HG03175 (cell line): ENCODE data around the gene TRIM2.

Experiments
- ATAC-seq: cut with Tn5 transposase; IDR thresholded peaks from one replicate; pipeline ENCODE4 v1.9.1; 2021; ENCODE audit warnings: mild to moderate bottlenecking, moderate library complexity; ENCODE audit not compliant: unreplicated experiment

Gene TRIM2

DNA sequence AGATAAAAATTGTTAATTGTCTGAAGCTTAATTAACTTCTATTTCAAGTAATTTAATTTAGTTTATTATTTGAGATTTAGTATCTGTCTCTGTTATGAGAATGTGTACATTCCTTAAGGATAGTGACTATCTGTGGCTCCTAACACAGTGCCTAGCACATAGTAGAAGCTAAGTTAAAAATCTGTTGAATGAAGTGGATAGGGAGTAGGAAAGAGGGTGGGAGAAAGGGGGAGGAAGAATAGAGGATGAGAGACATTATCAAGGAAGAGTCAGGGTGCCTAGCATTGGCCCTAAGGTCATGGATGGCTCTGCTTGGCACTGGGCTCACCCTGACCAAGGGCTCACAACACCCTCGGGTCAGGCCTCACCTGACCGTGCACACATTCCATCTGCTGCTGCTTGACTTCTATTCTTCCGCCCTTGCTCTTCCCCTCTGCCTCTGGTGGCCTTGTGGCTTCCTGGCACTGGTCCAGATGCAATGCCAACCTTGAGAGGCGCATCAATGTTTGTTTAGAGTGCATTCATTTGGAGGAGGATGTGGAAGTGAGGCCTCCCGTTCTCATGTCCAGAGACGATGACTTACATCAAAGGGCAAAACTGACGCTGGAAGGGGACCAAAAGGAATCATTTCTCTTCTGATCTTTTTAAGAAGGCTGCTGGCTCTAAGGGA, 42.3 kb downstream of the TRIM2 start:
- no peak for ATAC-seq

GRCh38 chr4:153247116-153247490, 42.9 kb downstream of the TRIM2 start:
- ATAC-seq = no peak

DNA sequence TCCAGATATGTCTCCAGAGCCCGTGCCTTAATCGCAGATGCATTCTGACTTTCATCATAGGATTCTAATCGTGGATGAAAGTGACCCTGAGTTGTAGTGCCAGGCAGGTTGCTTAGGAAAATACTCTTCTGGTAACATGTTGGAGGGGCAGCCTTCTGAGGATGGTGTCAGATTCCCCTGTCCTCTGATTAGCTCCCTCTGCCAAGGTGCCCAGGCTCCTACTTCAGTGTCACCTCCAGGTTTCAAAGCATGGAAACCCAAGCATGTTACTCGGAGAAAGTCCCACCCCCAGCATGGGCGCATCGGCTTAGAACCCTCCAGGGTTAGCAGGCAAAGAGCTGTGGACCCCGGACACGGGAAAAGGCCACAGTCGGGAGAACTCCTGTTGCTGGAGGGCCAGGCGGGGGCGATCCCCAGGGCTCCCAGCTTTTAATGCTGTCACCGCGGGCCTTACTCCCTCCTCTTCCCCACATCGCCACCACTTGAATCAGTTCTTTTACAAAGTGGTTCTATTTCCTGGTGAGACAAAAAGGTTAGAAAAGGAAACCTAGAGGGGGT, 44.5 kb downstream of the TRIM2 start:
- ATAC-seq = peak; percentile 8

GRCh38 chr4:153249199-153250041, 45.2 kb downstream of the TRIM2 start:
- peak; percentile 96 for ATAC-seq

- ATAC-seq = peak; percentile 48
These were observed 47.9 kb downstream of the TRIM2 start for GRCh38 chr4:153252122-153252521.

DNA sequence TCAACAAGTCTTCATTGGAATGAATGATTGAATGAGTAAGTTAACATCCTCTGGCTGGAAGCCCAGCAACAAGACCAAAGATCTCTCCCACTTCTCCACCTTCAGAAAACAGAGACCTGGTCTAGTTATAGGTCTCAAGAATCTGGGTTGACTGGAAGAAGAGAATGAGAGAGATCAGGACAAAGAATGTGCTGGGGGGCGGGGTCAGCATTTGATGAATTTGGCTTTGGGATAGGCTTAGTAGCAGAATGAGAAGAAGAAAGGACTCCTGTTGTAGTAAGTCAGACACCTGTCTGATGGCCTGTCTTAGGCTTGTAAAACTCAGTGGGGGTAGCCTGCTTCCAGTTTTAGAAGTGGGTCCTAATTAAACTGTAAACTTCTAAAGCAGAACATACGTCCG, 51.0 kb downstream of the TRIM2 start:
- ATAC-seq = no peak

DNA sequence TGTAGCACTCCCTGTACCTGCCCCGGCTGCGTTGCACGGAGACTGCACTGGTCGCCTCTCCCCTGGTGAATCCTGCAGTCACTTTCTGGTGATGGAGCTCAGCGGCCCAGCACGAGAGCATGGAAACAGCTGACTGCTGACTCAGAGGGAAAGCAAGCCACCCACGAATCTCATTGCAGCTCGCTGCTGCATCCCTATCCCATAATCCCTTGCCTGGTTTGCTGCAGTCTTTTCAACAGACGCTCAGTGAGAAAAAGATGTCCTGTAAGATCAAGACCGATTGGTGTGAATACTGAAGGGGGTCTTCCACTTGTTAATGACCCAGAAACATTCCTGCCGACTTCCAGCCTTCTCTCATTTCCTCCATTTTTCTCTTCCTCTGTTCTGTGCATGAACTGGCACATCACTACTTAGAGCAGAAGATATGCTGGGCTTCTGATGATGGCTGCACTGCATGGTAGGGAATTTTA, 52.9 kb downstream of the TRIM2 start:
- ATAC-seq = no peak

DNA sequence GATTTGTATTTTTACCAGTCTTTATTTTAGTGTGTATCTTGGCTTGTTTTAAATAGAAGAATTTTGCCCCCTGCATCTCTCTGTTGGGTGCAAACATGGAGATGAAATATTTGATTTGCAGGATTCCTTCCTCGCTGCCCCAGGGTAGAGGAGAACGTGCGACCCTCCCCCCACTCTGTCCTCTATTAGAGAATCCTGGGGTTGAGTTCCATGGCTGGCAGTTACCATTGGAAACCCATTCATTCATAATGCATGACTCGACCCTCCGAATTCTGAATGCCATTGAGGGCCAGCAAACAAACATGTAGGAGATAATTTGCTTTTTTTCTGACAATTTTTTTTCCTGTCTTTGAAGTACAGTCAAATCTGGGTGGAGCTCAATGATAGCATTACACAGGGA, 53.7 kb downstream of the TRIM2 start:
- ATAC-seq = no peak

- ATAC-seq = no peak
These were observed 54.5 kb downstream of the TRIM2 start for GRCh38 chr4:153258750-153259149.

- no peak for ATAC-seq
These were observed 55.4 kb downstream of the TRIM2 start for GRCh38 chr4:153259661-153260060.

DNA sequence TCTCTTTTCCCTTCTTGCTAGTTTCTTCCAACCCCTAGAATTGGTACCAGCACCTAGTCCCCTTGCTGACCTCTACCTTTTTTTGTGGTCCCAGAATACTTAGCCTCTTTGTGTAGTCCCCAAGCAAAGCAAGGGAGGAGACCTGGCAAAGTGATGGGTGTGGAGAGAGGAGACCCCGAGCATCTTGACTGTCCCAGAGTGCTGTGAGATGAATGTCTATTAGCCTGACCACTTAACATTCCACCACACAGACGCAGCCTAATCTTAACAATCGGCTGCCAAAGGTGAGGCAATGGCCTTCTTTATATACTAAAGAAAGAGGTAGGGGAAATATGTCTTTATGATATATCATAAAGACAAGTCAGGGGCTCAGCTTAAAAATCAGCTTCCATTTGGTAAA, 55.9 kb downstream of the TRIM2 start:
- ATAC-seq = no peak

DNA sequence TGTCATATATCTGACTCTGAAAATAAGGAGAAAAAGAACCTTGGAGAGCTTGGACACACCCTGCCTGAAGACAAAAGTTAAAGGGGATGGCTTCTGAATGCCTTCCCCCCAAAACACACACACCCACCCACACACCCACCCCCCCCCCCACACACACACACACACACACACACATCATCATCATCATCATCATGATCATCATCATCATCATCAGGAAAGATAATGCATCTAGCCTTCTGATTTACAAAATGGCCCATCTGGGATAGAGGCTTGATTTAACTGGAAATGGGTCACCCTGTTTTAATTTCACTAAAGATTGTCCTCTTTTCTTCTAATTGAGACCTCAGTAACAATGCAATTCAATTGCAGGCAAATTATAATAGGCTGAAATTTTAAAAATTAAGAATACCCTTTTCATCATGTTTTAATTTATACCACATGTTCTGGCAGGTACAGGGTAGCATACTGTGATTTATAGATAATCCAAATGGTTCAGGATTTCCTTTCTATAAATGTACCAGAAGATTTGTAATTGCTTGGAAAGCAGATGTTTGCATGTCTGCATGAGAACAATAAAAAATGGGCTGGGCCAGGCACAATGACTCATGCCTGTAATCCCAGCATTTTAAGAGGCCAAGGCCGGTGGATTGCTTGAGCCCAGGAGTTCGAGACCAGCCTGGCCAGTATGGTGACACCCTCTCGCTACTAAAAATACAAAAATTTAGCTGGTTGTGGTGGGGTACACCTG, 56.5 kb downstream of the TRIM2 start:
- no peak for ATAC-seq

DNA sequence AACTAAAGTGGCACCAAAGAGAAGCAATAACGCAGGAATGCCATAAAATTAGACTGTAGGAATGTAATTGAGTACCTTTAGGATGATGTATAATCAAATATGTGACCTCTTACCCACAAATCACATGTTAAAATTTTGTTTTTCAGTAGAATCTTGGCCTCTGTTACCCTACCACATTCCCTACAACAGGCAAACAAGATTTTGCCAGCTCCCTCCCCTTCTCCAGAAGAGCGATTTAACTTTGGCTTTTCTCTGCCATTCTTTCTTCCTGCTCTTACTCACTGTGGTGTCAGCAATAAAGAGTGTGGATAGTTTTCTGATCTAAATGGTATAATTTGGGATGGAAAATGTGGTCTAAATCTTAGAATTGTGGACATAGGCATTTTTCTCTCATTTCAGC, 57.2 kb downstream of the TRIM2 start:
- ATAC-seq = no peak

GRCh38 chr4:153261914-153262313, 57.7 kb downstream of the TRIM2 start:
- ATAC-seq = no peak

- ATAC-seq = no peak
These were observed 61.2 kb downstream of the TRIM2 start for GRCh38 chr4:153265306-153266047.

DNA sequence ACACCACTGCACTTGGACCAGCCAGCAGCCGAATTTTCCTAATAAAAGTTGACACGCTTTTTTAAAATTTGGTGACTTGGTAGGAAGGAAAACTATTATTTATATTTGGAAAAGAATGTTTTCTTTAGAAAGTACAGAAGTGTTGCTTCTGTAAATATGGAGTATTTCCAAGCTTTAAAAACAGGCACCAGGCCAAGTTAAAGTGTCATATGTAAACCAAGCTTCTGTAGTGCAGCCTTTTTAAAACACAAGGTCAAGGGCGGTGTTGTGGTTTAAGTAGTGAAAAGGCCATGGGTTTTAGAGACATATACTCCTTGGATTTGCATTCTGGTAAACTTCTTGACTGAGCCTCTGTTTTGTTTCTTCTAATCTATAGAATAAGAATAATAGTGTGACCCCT, 62.7 kb downstream of the TRIM2 start:
- no peak for ATAC-seq

DNA sequence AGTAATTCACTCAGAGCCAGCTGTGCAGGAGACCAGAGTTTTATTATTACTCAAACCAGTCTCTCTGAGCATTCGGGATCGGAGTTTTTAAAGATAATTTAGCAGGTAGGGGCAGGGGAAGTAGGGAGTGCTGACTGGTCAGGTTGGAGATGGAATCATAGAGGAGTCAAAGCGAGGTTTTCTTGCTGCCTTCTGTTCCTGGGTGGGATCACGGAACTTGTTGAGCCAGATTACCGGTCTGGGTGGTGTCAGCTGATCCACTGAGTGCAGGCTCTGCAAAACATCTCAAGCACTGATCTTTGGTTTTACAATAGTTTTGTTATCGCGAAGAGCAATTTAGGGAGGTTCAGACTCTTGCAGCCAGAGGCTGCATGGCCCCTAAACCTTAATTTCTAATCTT, 63.6 kb downstream of the TRIM2 start:
- ATAC-seq = no peak

DNA sequence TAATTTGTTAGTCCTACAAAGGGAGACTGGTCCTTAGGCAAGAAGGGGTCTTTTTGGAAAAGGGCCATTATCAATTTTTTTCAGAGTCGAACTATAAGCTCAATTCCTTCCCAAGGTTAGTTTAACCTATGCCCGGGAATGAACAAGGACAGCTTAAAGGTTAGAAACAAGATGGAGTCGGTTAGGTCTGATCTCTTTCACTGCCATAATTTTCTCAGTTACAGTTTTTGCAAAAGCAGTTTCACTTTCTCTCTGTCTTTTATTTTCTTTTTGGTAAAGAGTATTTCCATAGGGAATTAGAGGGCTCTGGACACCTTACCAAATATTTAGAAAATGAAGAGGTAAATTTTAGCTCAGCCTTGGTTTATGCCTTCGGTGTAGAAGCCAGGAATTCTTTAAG, 64.1 kb downstream of the TRIM2 start:
- no peak for ATAC-seq

- ATAC-seq = no peak
These were observed 65.2 kb downstream of the TRIM2 start for GRCh38 chr4:153269218-153269990.

- no peak for ATAC-seq
These were observed 66.1 kb downstream of the TRIM2 start for GRCh38 chr4:153270361-153270760.
